CD4-positive, alpha-beta T cell treated with Interleukin-4 for 1 hour (primary cell): ENCODE results near the gene CHRNG.
"Not testable (repeated sequence)": the region's sequence is repeated elsewhere in the genome, so short reads cannot be mapped to it uniquely, and the experiment has no call there.

Experiments
- DNase-seq, 2 donors: peaks; one replicate each; pipeline ENCODE4 v3.0.0-alpha.2; 2020 to 2022

The CHRNG gene

DNA sequence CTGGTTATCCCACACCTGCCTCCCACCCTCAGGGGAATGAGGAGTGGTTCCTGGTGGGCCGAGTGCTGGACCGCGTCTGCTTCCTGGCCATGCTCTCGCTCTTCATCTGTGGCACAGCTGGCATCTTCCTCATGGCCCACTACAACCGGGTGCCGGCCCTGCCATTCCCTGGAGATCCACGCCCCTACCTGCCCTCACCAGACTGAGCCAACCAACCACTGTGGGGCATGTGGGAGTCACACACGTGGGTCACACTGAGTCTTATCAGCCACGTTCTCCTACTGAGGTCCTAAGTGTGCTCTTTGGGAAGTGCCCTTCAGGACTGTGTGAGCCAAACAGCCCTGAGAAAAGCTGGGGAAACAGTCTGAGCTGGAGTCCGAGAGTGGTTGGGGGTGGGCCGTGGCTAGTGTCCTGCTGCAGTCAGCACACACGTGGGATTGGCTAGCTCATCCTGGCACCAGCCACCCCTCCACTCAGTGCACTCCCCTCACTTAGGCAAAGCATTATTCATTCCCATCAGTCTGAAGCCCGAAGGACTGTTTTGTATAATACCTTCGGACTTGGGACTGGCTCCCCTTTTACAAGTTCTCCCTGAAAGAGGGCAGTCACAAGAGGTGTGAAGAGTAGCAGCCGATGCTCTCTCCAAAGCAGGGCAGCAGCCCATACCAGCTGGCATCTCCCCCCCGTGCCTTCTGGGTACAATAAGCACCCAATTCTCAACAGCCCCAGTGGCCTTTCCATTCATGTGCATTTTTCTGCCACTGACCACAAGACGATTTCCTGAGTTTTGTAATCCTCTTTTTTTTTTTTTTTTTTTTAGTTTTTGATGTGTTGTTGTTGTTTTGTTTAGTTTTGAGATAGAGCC lies 6.3 kb downstream of the CHRNG start:
- DNase-seq: no peak

DNA sequence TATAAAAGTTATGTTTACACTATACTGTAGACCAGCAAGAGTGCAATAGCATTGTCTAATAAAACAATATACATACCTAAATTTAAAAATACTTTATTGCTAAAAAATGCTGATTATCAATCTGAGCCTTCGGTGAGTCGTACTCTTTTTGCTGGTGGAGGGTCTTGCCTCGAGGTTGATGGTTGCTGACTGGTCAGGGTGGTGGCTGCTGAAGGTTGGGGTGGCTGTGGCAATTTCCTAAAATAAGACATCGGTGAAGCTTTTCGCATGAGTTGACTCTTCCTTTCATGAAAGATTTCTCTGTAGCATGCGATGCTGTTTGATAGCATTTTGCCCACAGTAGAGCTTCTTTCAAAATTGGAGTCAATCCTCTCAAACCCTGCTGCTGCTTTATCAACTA lies 8.5 kb downstream of the CHRNG start:
- no peak for DNase-seq

DNA sequence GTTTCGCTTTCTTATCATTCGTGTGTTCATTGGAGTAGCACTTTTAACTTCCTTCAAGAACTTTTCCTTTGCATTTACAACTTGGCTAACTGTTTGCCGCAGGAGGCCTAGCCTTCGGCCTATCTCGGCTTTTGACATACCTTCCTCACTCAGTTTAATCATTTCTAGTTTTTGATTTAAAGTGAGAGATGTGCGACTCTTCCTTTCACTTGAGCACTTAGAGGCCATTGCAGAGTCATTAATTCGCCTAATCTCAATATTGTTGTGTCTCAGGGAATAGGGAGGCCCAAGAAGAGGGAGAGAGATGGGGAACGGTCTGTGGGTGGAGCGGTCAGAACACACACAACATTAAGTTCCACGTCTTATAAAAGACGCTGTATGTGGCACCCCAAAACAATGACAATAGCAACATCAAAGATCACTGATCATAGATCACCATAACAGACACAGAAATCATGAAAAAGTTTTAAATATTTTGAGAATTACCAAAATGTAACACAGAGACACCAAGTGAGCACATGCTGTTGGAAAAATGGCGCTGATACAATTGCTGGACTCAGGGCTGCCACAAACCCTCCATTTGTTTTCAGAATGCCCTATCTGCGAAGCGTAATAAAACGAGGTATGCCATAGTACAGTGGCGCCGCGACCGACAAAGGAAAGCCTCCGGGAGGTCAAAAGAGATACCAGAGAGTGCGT lies 10.3 kb downstream of the CHRNG start:
- peak in 1 of 2 donors; percentile 4 for DNase-seq

DNA sequence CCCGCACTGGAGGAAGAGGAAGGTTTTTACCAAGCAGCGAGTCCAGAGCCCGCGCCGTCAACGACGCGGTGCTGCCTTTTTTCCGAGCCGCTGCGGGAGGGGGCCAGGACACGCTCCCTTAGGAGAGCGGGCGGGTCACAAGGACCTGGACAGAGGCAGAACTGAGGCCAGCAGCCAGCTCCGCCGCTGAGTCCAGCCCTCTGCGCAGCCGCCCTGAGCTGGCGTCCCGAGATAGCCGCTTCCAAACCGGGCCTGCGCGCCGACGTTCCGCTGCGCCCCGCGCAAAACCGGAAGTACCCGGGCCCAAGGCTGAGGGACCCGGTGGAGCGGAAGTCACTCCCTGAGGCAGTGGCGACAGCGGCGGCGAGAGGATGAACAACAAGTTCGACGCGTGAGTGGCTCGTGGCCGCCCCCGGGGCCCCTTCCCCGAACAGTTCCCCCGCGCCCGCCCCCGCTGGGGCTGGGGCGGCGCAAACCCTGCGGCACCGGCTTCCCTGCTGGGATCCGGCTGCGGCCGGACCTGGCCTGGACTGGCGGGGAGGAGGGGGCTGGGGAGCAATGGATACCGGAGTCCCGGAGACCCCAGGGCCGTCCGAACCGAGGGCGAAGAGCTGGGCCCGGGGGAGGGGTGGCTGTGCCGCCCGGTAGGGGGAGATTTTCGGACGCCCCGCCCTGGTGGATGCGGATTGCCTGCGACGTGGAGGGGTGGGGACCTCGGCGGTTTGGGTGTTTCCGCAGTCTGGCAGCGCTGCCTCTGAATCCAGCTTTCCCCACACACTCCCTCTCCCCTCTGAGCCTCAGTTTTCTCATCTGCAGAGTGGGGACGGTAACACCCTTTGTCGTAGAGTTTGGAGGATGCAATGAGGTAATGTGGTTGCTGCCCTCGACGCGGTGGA lies 11.1 kb downstream of the CHRNG start, which contains the start of the genes EIF4E2 and TIGD1:
TSS of gene EIF4E2 (plus strand) at position 336 of the 896 bp plus-strand sequence. CDS start at position 372, 36 bp downstream.
TSS of gene TIGD1 (minus strand) at position 204 of the 896 bp plus-strand sequence. CDS start 675 bp downstream, outside the sequence.
- DNase-seq: peak; percentile 91 to 92

DNA sequence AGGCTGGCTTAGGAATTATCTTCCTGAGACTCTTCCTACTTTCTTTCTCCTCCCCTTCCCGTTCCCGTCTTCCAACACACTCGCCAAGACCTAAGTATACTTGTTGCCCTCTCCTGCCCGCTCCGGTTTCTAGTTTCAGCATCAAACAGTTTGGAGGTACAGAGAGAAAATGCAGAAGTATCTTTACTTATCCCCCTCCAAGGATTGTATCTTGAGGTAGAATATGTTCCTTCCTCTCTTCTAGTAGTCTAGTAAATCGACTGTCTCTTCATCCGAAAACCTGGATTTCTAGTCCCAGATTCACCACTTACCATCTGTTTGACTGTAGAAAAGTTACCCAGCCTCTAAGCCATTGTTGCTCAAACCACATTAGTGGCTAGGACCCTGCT lies 11.8 kb downstream of the CHRNG start:
- DNase-seq: no peak

DNA sequence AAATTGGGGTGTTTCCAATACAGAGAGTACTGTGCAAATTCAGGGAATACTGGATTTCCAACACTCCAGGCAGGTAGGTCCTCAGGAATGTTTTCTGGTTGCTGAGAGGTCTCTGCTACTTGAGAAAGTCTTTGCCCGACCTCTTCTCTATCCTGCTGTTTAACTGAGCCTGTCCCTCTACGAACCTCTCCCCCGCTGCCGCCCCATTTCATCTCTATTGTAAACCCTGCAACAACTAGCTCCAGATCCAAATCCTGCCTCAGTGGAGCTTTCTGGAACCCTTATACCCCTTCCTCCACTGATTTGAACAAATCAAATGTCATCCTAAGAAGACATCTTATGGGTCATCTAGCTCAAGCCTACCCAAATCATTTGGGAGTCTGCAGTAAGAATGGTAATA lies 12.3 kb downstream of the CHRNG start:
- no peak for DNase-seq

DNA sequence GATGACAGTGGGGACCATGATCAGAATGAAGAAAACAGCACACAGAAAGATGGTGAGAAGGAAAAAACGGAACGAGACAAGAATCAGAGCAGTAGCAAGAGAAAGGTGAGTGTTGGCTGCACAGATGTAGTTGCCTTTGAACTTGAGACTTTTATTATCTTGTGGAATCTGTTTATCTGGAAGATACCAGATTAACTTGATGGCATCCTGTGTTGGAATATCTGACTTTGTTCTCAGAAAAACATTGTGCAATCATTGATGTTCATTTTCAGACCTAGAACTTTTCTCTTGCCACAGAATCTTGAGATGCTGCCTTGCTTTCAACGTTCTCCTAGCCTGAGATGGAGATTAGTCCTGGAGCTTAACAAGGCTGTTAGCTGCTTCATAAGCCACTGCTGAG lies 16.9 kb downstream of the CHRNG start:
- no peak for DNase-seq

DNA sequence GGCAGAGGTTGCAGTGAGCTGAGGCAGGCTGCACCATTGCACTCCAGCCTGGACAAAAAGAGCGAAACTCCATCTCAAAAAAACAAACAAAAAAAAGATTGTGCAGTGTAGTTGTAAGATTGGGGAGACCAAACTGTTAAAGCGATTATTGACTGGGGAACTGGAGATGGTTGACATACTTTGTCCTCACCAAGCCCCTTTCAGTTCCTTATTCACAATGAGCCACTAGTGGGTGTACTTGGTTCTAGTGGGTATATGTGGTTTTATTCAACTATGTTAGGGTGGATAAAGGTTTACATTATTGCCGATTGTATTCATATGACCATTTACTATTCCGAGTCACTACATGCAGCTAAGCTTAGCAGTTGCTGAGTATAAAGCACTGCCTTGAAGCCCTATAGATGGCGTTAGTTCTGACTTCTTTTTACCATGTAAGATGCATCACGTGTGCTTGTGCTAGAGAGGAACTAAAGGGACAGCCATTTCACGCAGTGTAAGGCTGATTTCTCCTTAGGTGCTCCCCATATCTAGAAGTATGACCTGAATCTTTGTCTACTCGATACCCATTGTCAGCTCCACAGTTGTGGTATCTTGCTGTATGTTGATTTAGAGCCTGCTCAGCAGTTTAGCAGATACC lies 23.1 kb downstream of the CHRNG start:
- no peak for DNase-seq

DNA sequence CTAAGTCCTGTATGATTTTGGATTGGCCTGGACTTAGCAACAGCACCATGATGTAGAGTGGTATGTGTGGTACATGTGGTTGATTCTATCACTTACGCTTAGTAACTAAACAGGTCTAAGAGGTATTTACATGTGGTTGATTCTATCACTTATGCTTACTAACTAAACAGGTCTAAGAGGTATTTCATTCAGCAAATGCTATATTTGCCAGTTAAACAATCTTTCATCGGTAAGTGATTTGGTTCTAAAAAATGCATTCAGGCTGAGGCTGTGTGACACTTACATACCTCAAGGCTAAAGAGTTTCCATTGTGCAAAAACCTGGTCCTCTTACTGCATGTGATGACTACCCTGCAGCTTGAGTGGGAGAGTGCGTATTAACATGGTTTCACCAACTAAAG lies 24.1 kb downstream of the CHRNG start:
- DNase-seq: no peak

DNA sequence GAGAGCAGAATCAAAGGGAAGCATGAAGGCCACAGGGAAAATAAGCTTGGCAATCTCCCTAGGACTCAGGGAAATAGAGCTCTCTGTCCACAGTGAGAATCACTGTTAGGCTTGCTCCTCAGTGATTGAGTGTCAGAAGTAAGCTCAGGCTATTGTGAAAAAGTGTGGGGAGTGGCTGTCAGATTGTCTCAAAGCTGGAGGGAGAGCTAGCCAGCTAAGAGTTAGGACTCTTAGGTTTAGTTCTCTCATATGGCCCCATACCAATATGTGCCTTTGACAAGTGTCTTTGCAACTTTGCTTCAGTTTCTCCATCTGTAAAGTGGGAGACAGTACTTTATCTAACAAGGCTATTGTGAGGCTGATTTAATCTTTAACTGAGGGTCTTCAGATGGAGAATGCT lies 28.2 kb downstream of the CHRNG start:
- no peak for DNase-seq

DNA sequence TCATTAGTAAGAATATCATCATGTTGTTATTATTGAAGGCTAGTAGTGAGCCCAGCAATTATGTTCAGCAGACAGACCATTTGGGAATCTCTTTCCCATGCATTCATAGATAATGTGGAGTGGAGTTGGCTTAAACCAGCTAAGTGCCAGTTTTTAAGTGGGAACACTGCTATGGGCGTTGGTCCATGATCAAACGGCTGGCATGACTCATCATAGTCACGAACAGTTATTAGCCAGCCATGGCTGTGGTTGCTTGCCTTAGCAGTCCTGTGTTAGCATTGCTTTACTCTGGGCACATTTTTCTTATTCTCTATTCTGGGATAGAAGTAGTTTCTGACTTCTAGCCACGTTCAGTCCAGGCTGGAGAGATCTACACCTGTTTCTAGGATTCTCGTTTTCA lies 28.7 kb downstream of the CHRNG start:
- no peak for DNase-seq

DNA sequence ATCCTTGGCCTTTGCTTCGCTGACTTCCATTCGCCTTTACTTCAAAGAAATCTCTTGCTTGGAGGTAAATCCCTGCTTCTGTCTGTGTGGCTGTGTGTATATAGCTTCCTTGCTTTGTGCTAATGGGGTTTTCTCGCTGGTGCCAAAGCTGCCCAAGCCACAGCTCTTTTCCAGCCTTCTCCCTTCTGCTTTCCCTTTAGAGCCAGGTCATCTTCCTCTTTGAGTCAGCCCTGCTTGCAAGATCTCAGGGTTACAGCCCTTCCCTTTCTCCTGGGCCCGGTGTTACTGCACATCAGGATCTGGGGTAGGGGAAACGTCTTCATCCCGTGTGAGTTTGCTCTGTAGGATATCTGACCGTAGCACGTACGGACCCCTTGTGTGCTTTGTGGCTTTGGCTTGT lies 30.0 kb downstream of the CHRNG start:
- no peak for DNase-seq

DNA sequence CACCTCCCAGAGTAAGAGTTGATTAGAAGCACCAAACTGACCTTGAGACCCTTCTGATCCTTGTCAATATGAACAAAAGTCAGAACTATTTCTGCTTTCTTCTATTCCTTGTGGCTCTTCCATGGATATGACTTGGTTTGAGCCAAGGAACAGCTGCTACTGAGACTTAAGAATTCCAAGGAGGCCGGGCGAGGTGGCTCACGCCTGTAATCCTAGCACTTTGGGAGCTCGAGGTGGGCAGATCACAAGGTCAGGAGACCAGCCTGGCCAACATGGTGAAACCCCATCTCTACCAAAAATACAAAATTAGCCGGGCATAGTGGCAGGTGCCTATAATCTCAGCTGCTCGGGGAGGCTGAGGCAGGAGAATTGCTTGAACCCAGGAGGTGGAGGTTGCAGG lies 31.0 kb downstream of the CHRNG start:
- DNase-seq: not testable (repeated sequence)

DNA sequence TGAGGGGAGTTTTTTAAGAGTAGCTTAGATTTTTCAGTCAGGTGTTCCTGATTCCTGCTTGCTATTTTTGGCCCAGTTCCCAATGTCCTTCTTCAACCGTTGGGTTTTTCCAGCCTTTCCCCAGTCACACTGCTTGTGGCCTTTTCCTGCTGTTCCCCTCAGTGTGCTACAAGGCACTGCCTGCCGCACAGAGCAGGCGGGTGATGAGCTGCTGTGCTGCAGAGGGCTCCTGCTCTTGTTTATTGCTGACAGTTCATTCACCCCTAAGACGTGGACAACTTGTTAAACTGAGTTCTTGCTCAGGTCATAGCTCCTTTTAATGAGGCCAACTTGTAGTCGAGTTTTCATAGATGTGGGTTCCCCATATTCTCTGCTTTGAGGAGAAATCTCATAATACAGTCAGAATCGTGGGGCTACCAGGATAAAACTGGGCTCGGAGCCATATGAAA lies 31.6 kb downstream of the CHRNG start:
- no peak for DNase-seq

DNA sequence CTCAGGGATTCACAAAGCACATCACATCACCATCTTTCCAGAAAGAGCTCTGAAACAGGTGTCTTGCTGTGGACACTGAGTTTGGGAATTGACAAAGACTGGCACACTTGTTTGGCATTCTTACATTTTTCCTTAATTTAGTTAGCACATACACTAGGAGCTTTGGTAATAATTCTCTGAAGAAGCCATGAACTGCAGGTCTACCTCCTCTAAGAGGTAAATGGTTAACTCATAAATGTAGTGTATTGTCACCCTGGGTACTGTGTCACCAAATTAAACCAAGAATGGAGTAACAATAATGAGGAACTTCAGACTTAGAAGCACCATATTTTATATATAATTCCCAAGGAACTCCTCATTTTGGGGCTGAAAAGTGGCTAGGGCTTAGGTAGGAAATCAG lies 33.5 kb downstream of the CHRNG start:
- no peak for DNase-seq

DNA sequence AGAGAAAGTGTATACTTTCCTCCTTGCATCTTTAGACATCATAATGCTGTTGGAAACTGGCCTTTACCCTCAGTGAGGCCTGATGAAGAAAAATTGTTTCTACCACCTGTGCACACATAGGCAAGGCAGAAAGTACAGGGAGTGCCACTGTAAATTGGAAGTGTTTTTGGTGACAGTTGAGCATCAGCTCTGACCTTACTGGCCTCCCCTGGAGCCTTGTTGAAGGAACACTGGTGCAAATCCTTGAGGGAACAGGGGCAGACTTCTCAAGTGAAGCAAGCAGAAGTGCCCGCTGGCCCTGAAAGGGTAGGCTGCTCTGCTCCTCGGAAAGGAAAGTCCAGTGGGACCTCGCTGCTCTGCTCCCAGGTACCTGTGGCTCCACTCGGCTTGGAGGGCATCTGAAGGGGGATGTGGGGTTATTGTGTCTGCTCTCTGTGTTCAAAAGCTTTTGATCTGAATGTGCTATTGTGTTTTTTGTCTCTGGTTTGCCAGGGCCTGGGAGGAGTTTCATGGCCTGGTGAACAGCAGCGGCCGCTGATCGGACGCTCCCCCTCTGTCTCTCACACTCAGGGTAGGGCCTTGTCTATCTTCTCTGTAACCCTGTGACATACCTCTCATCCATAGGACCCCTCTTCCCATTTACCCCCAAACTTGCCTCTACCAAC lies 34.4 kb downstream of the CHRNG start:
- DNase-seq: no peak

DNA sequence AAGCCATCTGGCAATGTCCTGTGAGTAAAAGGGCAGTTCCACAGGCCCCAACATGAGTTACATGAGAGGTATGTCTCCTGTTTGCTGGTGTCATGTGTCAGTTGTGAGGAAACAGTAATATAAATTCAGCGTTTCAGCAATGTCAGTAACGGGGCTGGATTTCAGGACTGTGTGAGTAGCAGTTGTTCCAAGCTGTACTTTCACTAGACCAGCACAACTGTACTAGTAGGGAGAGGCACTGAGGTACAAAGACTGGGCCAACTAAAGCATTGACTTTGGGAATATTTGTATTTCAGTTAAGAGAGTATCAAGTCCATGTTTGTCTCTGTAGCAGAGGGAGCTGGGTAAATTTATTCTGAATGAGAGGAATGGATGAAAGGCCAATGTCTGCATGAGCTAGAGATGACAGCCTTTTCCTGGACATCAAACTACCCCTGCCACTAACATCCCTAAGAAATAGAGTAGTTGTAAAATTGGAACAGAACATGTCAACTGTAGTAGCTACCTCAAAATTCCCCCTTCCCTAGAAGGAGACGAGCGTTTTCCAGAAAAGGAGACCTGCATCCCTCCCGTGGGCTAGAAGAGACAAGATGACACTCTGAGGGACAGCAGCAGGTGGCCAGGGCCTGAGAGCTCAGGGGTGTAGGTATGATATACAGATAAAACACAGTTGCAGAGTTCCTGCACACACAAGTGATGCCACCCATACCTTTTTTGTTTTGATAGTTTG lies 35.3 kb downstream of the CHRNG start:
- DNase-seq: no peak

DNA sequence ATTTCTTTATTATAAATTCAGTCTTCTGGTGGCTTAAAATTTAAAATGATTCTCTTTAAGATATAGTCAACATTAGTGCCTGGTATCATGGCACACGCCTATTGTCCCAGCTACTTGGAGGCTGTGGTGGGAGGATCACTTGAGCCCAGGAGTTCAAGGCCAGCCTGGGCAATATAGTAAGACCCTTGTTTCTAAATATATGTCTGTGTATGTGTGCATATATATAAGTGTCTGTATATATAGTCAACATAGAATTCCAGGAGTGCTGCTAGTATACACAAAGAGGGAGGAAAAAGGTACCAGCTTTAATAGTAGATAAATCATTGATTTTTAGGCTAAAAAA lies 35.9 kb downstream of the CHRNG start:
- no peak for DNase-seq

DNA sequence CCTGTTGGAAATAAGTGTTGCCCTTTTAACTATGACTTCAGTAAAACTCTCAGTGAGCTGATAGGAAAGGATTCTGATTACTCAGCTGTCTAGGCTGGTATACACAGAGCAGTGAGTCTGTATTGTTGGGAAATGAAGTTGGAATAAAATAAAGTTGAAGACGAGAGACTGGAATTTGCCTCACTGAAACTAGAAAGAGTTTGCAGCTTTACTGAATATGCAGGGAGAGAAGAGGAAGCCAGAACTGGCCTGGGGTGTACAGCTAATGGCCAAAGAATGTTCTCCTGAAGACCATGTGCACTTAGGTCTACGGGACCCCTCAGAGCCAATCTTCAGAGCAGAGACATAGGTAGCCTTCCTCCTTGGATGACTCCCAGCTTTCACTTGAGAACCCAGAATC lies 37.5 kb downstream of the CHRNG start:
- no peak for DNase-seq

DNA sequence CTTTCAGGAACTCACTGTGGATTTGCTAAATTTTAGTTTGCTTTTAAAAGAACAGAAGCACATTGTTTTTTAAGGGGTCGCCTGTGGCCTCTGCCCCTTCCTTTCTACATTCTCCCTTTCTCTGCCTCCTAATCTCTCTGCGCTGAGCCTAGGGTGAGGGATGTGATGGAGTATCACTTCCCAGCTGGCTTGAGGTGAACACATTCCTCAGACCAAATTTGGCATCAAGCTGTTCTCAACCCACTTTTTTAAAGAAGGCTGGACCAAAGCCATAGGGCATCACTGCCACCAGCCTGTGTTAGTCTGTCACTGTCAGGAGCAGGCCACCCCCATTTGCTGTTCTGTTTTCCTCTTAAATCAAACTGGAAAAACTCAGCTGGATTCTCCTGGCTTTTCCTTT lies 38.3 kb downstream of the CHRNG start:
- DNase-seq: no peak

DNA sequence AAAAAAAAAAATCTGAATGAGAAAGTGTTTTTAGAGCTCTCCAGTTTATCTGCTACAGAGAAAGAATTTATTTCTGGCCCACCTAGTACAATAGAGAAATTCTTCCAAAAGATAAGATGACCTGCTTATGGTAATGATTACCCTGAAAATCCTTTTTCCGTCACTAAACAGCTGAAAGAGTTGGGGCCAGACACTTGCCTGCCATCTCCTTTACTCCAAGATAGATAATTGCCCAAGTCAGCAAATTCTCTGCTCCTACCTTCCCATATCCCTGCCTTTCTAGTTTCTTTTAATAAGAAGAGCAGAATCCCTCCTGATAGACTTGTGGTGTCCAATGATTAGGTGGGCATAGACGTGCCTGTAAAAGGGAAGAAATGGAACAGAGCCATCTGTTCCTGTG lies 39.1 kb downstream of the CHRNG start:
- DNase-seq: no peak

DNA sequence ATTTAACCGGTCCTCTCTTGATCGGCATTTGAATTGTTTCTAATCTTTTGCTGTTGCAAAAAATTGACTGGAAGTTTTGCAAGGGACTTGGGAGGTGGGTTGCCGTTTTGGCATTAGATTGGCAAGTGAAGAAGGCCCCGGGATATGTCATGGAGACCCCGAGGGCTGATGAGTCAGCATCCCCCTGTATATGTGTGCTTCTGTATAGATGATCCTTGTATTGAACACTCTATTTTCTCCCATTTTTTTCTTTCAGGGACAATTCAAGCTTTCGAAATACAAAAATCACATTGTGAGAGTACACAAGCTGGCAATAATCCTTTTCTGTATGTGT lies 41.1 kb downstream of the CHRNG start:
- no peak for DNase-seq
